Measurements from ENCODE around the gene SOAT2.
"Not testable (repeated sequence)": the region's sequence is repeated elsewhere in the genome, so short reads cannot be mapped to it uniquely, and the experiment has no call there.

Gene SOAT2

DNA sequence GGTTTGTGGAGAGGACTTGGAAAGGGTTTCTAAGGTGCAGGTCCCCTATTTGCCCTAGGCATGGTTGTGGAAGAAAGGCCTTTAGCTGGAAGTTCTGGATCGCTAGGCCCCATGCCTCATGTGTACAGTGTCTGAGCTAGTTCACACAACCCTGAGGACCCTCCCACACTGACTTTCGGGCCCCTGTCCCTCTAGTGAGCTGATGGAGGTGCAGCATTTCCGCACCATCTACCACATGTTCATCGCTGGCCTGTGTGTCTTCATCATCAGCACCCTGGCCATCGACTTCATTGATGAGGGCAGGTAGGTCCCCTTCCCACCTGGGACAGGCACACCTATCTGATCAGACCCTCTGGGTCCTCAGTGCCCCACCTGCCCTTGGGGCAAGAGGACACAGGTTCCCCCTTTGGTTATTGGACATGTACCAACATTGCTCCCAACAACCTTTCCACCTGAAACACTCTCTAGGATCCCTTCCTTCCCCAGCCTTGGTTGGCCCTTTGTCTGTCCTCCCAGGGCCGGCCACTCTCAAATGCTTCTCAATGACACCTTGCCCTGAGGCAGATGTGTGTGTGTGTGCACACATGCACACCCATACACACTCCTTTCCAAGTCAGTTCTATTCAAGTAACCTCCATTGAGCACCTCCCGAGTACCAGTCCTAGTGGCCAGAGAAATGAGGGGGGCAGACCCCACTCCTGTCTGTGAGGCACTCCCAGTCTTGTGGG lies 2.6 kb downstream of the SOAT2 start:
- DNase-seq = no peak

DNA sequence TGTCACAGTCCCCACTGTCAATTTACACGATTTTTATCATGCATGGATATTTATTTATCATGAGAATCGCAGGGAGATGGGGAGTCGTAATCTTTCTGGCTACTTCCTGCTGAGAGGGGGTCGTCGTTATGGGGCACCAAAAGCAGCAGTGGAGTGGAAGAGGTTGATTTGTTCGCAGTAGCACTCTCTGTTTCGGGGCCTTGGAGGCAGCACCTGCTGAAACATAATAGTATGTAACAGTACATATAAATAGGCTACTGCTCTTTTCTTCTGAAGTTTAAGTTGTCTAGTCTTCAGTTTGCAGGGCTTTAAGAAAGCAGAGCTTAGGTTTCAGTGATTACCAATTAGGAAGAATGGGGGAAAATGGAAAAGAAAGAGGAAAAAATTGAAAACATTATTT lies 3.8 kb downstream of the SOAT2 start:
- DNase-seq = no peak

DNA sequence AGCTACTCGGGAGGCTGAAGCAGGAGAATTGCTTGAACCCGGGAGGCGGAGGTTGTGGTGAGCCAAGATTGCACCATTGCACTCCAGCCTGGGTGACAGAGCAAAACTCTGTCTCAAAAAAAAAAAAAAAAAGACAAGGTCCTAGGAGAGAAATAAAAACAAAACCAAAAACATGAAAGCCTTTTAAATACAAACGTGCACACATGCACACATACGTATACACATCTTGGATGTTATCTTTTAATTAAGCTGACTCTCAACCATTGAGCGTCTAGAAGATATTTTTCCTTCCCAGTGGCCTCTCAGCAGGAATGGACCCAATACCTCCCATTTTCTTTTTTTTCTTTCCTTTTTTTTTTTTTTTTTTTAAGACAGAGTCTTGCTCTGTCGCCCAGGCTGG lies 9.1 kb downstream of the SOAT2 start:
- DNase-seq = not testable (repeated sequence)

DNA sequence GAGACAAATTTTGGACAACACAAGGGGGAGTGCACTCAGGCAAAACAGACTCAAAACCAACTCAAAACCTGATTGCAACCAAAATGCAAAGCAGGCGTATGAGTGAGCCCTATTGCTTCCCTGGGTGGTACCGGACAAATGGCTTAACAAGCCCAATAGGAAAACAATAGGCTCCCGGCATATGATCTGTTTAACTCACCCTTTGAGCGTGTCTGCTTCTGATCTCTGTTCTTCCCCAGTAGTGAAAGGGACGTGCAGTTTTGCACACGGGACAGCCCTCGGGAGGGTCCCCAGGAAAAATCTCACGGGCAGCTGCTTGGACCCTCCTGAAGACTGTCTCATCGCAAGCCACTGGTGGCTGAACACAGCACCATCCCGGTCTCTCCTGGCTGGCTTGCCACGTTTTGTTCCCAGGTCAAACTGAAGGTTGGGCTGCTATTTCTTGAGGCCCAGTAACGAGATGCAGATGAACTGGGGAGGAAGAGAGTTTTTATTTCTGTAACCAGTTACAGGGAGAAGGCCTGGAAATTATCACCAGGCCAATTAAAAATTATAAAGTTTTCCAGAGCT lies 9.9 kb downstream of the SOAT2 start:
- no peak for DNase-seq

DNA sequence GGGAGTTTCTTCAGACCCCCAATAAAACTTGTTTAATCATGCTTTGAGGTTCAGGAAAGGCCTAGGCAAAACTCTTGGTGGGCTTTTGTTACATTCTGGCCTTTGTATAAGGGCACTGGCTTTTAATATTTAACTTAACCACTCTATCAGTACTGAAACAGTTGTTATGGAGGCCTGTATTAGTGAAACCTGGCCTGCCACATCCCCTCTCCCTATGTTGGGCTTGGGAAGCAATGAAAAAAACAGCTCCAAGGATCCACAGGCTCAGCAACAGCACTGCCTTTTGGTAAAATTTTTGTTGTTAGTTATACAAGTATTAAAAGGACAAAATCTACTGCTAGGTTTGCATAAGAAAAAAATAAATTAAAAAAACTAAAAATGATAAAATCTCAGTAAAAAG lies 10.7 kb downstream of the SOAT2 start:
- no peak for DNase-seq

DNA sequence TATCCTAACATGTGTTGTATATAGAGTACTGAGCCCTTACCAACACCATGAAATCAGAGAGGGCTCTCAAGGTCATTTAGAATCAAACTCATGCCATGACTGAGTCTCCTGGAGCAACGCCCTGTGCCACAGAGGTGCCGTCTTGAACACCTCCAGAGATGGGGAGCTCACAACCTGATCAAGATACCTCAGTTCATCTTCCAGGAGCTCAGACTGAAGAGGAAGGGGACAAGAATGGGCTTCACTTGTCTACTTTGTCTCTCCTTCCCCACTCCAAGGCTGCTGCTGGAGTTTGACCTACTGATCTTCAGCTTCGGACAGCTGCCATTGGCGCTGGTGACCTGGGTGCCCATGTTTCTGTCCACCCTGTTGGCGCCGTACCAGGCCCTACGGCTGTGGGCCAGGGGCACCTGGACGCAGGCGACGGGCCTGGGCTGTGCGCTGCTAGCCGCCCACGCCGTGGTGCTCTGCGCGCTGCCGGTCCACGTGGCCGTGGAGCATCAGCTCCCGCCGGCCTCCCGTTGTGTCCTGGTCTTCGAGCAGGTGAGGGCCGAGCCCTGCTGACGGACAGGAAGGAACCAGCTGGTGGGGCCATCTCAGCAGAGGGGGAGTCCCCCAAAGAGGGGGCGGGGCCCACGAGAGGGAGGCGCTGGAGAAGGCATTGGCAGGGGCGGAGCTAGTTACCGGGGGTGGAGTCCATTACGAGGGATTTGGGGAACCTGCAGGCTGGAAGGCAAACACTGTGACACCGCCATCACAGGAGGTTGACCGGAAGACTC lies 12.0 kb downstream of the SOAT2 start:
- DNase-seq = no peak

DNA sequence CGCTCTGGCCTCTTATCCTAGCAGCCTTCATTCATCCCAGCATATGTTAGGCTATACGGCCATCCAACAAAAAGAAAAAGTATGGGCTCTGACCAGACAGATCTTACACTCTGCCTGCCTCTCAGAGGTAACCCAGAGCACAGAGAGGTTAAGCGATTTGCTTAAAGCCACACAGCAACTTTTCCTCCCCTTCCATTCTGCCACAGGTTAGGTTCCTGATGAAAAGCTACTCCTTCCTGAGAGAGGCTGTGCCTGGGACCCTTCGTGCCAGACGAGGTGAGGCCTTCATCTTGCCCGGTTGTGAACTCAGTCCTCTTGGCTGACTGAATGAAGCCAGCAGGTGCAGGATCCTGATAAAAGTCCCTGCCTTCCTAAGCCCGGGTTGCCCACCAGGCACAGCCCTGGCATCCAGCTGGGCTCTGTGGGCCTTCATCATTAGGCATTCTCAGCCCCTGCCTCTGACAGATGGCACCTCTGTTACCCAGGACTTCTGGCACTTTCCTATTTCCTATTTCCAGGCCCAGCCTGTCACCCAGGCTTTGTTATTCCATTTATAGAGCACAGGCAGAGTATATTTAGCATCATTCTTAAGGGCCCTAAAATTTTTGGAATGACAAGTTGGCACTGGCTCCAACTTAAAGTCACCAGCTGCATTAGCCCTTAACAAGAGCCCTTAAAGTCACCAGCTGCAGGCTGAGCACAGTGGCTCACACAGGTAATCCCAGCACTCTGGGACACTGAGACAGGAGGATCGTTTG lies 12.8 kb downstream of the SOAT2 start:
- DNase-seq = no peak

DNA sequence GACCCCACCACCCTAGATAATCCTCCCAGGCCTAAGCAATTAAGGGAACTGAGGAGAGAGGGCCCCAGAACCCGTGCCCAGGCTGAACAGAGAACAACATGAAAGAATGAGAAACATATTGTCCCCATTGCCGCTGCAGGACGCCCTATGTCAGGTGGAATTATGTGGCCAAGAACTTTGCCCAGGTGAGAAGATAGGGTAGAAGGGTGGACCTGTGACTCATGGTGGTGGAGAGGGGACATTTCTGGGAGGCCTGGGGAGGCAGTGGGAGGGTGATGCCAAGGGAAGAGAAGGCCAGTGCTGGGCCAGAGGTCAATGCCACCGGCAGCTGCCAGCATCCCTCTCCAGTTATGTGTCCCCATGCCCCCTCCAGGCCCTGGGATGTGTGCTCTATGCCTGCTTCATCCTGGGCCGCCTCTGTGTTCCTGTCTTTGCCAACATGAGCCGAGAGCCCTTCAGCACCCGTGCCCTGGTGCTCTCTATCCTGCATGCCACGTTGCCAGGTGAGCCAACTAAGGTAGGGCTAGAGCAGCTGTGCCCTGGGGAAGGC lies 15.5 kb downstream of the SOAT2 start:
- no peak for DNase-seq

DNA sequence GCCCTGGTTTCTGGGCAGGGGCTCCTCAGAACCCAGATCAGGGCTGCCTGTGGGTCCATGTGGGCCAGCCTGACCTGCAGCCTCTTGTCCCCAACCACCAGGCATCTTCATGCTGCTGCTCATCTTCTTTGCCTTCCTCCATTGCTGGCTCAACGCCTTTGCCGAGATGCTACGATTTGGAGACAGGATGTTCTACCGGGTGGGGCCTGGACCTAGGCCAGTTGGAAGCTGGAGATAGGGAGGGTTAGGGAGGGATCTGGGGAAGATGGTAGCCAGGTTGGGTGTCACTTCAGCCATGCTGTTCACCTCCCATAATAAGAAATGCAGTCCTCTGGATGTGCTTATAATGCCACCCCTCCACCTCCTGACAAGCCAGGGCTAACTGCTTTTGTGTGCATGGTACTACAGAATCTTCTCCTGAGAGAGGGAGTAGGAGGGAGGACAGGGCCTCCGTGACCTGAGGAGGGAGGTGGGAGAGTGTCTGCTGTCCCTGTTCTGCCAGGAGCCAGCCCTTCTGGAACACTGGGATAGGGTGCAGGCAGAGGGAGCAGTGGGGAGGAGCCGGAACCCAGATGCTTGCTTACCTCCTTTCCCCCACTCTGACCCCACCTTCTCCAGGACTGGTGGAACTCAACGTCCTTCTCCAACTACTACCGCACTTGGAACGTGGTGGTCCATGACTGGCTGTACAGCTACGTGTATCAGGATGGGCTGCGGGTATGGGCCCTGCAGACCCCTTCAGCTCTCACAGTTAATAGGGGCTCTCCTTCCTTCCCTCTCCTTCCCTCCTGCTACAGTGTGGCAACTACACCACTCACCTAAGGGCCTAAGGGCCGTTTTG lies 17.6 kb downstream of the SOAT2 start:
- DNase-seq = no peak

DNA sequence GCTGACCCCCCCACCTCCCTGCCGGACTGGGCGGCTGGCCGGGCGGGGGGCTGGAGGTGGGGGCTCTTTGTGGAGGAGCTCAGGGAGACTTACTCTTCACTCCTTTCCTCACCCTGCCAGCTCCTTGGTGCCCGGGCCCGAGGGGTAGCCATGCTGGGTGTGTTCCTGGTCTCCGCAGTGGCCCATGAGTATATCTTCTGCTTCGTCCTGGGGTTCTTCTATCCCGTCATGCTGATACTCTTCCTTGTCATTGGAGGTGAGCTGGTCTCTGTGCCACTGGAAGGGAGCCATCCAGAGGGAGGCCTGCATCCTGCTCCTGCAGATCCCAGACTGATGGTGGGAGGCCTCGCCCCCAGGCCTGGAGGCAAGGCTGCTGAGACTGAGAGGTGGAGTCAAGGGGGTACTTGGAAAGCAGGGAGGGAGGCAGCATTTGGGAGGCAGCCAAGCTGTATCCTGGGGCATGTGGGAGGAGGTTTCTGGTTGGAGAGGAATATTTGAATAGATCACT lies 19.7 kb downstream of the SOAT2 start:
- no peak for DNase-seq

DNA sequence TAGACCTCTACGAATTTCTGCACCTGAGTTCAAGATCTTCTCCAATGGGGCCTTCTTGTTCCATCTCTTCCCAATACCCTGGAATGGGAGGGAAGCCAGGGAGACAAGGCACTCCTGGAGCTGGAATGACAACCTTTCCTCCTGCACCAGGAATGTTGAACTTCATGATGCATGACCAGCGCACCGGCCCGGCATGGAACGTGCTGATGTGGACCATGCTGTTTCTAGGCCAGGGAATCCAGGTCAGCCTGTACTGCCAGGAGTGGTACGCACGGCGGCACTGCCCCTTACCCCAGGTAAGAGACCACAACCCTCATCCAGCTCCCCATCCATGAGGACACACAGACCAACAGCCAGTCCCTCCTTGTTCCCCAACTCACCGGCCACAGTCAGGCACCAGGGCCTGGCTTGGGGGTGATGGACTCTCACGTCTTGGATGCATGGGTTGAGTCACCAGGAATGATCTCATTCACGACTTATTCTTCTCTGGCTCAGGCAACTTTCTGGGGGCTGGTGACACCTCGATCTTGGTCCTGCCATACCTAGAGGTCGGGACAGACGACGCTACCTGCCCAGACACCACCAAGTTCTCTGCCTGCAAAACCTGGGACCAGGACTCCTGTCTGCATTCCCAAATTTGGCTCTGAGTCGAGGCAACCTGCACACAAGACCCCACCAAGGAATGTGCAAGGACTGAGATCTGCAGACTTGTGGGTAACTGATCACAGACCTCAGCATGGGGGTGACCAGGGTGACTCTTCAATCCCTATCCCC lies 20.5 kb downstream of the SOAT2 start:
- DNase-seq = no peak

DNA sequence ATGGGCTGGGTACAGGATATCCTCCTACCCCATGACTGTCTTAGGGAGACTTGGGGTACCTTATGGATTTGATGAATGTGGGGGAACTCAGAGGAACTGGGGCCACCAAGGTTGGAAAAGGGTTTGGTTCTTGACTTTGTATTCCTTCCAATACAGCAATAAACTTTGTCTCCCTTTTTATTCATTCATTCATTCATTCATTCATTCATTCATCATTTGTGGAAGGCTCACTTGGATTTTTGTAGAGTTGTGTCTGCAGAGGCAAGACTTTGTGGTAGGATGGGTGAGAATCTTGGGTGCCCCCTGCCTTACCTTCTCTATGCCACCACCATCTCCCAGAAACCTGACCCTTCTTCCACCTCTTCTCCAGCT lies 21.1 kb downstream of the SOAT2 start:
- no peak for DNase-seq

DNA sequence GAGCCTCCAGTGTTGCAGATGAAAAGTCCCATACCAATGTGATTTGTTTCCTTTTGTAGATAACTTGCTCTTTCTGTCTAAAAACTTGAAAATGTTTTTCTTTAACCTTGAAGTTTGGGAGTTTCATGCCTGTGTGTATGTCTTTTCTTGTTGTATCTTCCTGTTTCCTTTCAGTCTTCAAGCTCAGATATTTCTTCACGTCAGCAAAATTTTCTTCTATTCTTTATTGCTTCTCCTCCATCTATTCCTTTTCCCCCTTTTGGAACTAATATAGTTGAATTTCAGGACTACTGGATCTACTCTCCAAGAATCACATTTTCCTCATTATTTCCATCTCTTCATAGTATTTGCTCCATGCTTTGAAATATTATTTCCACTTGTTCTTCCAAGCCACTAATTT lies 23.9 kb downstream of the SOAT2 start:
- DNase-seq = no peak

DNA sequence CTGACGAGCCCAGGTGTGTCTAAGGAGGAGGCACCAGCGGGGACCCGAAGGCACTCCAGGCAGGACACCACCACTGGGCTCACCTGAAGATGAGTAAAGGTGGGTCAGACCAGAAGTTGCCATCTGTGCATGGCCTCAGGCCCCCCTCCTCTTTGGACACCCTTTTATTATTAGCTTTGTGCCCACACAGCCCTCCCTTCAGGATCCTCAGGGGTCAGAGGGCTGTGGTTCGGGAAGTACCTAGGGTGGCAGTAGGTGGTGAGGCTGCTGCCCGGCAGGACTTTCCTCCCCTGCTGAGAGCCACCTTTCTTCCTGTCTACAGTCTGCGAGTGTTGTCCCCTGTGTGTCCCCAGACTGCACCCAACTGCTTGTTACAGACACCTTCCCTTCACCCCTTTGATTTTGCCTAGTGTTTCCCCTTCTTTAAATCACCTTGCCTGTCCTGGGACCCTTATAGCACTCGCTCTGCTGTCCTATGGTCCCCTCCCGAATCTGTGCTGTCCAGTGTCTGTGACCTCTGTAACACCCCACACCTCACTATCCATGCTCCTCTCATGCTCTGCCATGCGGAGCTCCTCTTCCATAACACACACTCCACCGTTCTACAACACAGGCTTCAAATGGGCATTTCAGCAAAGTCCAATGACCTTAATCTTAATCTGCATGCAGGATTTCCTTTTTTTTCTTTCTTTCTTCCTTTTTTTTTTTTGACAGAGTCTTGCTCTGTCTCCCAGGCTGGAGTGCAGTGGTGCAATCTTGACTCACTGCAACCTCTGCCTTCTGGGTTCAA lies 25.7 kb downstream of the SOAT2 start:
- DNase-seq = no peak

DNA sequence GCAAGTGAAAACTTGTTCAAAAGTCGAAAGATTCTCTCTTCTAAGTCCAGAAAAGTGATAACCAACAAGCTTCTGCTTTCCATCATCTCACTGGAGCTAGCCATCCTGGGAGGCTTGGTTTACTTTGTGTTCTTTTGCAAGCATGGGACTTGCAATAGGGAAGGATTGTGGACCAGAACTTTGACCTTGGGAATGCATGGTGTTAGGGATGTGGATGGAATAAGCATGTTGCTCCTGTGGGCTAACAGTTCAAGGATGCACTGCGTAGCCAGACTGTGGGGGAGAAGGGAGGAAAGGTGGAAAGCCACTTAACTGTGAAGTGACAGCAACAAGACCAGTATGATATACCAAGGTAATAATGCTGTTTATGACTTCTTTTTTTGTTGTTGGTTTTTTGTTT lies 28.6 kb downstream of the SOAT2 start:
- DNase-seq = no peak

DNA sequence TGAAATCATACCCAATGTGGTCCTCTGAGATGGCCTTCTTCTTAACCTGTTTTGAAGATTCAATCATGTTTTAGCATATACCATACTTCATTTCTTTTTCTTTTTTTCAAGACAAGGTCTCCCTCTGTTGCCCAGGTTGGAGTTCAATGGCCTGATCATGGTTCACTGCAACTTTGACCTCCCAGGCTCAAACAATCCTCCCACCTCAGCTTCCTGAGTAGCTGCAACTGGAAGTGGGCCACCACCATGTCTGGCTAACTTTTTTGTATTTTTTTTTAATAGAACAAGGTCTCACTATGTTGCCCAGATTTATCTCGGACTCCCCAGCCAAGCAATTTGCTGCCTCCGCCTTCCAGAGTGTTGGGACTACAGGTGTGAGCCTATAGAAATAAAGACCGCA lies 30.4 kb downstream of the SOAT2 start:
- DNase-seq = no peak

DNA sequence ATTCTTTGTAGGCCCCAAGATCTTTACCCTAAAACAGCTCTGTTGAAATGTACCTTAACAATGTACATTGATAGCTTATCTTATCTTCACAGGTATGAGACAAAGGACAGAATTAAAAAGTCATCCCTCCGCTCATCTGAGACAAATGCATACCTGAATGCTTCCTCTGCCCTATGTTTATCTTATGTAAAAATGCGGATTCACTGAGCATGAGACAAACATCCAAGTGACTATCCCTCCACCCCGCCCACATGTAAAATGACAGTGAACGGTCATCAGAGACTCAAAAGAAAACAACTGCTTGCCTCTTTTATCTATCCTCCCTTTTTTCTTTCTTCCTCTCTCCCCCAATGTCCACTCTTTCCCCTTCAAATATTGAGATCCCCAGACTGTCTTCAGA lies 40.1 kb downstream of the SOAT2 start:
- DNase-seq = no peak

DNA sequence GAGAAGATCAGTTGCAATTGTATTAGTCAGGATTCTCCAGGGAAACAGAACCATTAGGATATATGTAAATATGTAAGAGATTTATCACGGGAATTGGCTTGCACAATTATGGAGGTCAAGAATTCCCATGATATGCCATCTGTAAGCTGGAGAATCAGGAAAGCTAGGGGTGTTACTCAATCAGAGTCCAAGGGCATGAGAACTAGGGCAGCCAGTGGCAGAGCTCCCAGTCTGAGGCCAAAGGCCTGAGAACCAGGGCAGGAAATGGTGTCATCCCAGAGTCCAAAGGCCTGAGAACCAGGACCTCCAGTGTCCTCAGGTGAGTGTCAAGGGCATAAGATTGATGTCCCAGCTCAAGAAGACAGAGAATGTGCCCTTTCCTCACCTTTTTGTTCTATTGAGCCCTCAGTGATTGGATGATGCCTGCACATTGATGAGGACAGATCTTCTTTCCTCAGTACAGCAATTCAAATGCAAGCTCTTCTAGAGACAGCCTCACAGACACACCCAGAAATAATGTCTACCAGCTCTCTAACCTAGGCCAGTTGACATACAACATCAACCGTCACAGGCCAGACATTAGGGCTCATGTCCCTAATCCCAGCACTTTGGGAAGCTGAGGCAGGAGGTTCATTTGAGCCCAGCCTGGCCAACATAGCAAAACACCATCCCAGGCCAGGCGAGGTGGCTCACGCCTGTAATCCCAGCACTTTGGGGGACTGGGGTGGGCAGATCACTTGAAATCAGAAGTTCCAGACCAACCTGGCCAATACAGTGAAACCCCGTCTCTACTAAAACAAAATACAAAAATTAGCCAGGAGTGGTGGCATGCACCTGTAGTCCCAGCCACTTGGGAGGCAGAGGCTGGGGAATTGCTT lies 42.3 kb downstream of the SOAT2 start:
- no peak for DNase-seq

DNA sequence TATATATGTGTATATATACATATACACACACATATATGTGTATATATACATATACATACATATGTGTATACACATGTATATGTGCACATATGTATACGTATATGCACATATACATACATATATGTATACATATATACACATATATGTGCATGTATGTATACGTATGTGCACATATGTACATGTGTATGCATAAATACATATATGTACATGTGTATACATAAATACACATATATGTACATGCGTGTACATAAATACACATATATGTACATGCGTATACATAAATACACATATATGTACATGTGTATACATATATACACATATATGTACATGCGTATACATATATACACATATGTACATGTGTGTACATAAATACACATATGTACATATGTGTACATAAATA lies 43.9 kb downstream of the SOAT2 start:
- no peak for DNase-seq
